ENCODE data around the gene AVP. TPM values are rescaled to one million over a fixed set of nuclear protein-coding genes. Genes with fewer than 3 reads are reported as not detected.
A peak's percentile ranks its signal among the peaks of the same experiment; 100 is the strongest.
"Not testable (repeated sequence)": the region's sequence is repeated elsewhere in the genome, so short reads cannot be mapped to it uniquely, and the experiment has no call there.

Gene AVP
- total and polyA plus RNA-seq, 2 of the 13 experiments (the other 11 are each of a cell fraction or from before 2014, with no cell fraction given) = 0.12 TPM; not detected in 1

DNA sequence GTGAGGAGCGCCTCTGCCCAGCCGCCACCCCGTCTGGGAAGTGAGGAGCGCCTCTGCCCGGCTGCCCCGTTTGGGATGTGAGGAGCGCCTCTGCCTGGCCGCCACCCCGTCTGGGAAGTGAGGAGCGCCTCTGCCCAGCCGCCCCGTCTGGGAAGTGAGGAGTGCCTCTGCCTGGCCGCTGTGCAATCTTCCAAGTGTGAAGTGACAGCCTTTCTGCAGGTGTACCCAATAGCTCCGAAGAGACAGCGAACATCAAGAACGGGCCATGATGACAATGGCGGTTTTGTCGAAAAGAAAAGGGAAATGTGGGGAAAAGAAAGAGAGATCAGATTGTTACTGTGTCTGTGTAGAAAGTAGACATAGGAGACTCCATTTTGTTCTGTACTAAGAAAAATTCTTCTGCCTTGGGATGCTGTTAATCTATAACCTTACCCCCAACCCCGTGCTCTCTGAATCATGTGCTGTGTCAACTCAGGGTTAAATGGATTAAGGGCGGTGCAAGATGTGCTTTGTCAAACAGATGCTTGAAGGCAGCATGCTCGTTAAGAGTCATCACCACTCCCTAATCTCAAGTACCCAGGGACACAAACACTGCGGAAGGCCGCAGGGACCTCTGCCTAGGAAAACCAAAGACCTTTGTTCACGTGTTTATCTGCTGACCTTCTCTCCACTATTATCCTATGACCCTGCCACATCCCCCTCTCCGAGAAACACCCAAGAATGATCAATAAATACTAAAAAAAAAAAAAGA is 41.4 kb upstream of the AVP start (continued):
- not testable (repeated sequence) for TF ChIP-seq SOX13 (IDR thresholded peaks at IDR 0.05)
- TF ChIP-seq SOX13 (CRISPR knock-in tag; conservative IDR thresholded peaks at IDR 0.05 in 1 of 2, IDR thresholded peaks at IDR 0.05 in 1 of 2) = peak in 1 of 2 experiments; percentile 72; a peak in 2 of 4 replicates
- 0 out of 2 replicates have a peak, but pooled peaks have one; percentile 50 for TF ChIP-seq ZNF572 (CRISPR knock-in tag; IDR thresholded peaks at IDR 0.05)
- peak; percentile 46; the same call in 1 of the 2 replicates for TF ChIP-seq ATF7-NPFF (CRISPR knock-in tag; IDR thresholded peaks at IDR 0.05; ENCODE audit: low read depth)
- peak; percentile 61; the same call in 1 of the 2 replicates for TF ChIP-seq NR2F6 (IDR thresholded peaks at IDR 0.05)
- TF ChIP-seq NR2F6 (CRISPR knock-in tag; IDR thresholded peaks at IDR 0.05) = peak; percentile 53
- TF ChIP-seq RAD21 (CRISPR knock-in tag; IDR thresholded peaks at IDR 0.05) = 0 out of 2 replicates have a peak, but pooled peaks have one; percentile 23

DNA sequence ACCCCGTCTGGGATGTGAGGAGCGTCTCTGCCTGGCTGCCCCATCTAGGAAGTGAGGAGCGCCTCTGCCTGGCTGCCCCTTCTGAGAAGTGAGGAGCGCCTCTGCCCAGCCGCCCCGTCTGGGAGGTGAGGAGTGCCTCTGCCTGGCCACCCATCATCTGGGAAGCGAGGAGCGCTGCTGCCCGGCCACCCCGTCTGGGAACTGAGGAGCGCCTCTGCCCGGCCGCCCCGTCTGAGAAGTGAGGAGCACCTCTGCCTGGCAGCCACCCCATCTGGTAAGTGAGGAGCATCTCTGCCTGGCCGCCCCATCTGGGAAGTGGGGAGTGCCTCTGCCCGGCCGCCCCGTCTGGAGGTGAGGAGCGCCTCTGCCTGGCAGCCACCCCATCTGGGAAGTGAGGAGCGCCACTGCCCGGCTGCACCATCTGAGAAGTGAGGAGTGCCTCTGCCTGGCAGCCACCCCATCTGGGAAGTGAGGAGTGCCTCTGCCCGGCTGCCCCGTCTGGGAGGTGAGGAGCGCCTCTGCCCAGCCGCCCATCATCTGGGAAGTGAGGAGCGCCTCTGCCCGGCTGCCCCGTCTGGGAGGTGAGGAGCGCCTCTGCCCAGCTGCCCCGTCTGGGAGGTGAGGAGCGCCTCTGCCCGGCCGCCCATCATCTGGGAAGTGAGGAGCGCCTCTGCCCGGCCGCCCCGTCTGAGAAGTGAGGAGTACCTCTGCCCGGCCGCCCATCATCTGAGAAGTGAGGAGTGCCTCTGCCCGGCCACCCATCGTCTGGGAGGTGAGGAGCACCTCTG is 40.4 kb upstream of the AVP start:
- H3K79me2 ChIP-seq (ENCODE audit: insufficient read depth, low read length); FAIRE-seq; ATAC-seq; H3K27ac ChIP-seq (ENCODE audit: extremely low read length, insufficient read depth, low read length); CTCF ChIA-PET (ENCODE audit: low intra/inter-chr PET ratio, low total read pairs); H3K9me3 ChIP-seq (ENCODE audit: low read length); H3K4me3 ChIP-seq (replicated peaks in 1 of 3; ENCODE audit: insufficient read depth in 1 of 3, low read depth in 2 of 3, low read length in 3 of 3); BruUV-seq (replicated peaks); DNase-seq (ENCODE audit: low spot score); H3K9ac ChIP-seq (ENCODE audit: insufficient read depth, low read depth, low read length); H4K20me1 ChIP-seq (ENCODE audit: insufficient read depth, low read length); in situ Hi-C loops (cut with HindIII; ENCODE audit: extremely low pct_ligation_motif_present, low pct_unique_long_range_greater_than_20kb); H2AFZ ChIP-seq (ENCODE audit: low read length); H3K4me2 ChIP-seq (ENCODE audit: low read depth, low read length); H3K27me3 ChIP-seq (ENCODE audit: control insufficient read depth in 1 of 2, insufficient read depth in 2 of 2, low read length in 2 of 2); intact Hi-C loops (cut with micrococcal nuclease; ENCODE audit: unreplicated experiment): not testable (repeated sequence)
- Histone ChIP-seq H3K4me1 (ENCODE audit: insufficient read depth, low read length) (peaks cover 55% of the 10 kb centered on the region), H3K36me3 (replicated peaks in 1 of 2; ENCODE audit: control insufficient read depth in 1 of 2, insufficient read depth in 2 of 2, low read length in 2 of 2) (peaks cover 7 to 20% of the 10 kb centered on the region in 2 experiments)
- 97% methylated on average over 34 of the region's 41 CpGs for WGBS (ENCODE audit: low lambda C conversion rate)
- POLR2A ChIA-PET = interaction anchor here (0.9 kb wide), 1 partner anchor 37 kb away, joined by 3 read pairs; no protein-coding TSS in a partner anchor
- TF ChIP-seq, protein P1, sequence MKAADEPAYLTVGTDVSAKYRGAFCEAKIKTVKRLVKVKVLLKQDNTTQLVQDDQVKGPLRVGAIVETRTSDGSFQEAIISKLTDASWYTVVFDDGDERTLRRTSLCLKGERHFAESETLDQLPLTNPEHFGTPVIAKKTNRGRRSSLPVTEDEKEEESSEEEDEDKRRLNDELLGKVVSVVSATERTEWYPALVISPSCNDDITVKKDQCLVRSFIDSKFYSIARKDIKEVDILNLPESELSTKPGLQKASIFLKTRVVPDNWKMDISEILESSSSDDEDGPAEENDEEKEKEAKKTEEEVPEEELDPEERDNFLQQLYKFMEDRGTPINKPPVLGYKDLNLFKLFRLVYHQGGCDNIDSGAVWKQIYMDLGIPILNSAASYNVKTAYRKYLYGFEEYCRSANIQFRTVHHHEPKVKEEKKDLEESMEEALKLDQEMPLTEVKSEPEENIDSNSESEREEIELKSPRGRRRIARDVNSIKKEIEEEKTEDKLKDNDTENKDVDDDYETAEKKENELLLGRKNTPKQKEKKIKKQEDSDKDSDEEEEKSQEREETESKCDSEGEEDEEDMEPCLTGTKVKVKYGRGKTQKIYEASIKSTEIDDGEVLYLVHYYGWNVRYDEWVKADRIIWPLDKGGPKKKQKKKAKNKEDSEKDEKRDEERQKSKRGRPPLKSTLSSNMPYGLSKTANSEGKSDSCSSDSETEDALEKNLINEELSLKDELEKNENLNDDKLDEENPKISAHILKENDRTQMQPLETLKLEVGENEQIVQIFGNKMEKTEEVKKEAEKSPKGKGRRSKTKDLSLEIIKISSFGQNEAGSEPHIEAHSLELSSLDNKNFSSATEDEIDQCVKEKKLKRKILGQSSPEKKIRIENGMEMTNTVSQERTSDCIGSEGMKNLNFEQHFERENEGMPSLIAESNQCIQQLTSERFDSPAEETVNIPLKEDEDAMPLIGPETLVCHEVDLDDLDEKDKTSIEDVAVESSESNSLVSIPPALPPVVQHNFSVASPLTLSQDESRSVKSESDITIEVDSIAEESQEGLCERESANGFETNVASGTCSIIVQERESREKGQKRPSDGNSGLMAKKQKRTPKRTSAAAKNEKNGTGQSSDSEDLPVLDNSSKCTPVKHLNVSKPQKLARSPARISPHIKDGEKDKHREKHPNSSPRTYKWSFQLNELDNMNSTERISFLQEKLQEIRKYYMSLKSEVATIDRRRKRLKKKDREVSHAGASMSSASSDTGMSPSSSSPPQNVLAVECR (CRISPR knock-in tag; IDR thresholded peaks at IDR 0.05; ENCODE audit: borderline replicate concordance) = 0 out of 2 replicates have a peak, but pooled peaks have one; percentile 8
- 0 out of 2 replicates have a peak, but pooled peaks have one; percentile 20 for TF ChIP-seq ZNF788 (CRISPR knock-in tag; IDR thresholded peaks at IDR 0.05; ENCODE audit: borderline replicate concordance)
- TF ChIP-seq SRY (CRISPR knock-in tag; IDR thresholded peaks at IDR 0.05) = 0 out of 2 replicates have a peak, but pooled peaks have one; percentile 21
- TF ChIP-seq HES4 (CRISPR knock-in tag; IDR thresholded peaks at IDR 0.05; ENCODE audit: borderline replicate concordance) = 0 out of 2 replicates have a peak, but pooled peaks have one; percentile 15

Data from HepG2 (cell line).